D341Med (cell line): Measurements from ENCODE around the gene PRSS33.
A peak's percentile ranks its signal among the peaks of the same experiment; 100 is the strongest.

Experiments used
- DNase-seq: peaks from one replicate; pipeline ENCODE4 v3.0.0; 2012; ENCODE audit warnings: low spot score

The PRSS33 gene

DNA sequence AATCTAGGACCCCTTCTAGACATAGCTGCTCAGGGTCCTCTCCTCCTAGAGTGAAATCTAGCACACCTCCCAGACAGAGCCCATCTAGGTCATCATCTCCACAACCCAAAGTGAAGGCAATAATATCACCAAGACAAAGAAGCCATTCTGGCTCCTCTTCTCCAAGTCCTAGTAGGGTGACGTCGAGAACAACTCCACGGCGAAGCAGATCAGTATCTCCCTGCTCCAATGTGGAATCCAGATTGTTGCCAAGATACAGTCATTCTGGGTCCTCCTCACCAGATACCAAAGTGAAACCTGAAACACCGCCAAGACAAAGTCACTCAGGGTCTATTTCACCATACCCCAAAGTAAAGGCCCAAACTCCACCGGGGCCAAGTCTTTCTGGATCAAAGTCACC lies 24.2 kb downstream of the PRSS33 start:
- no peak for DNase-seq

DNA sequence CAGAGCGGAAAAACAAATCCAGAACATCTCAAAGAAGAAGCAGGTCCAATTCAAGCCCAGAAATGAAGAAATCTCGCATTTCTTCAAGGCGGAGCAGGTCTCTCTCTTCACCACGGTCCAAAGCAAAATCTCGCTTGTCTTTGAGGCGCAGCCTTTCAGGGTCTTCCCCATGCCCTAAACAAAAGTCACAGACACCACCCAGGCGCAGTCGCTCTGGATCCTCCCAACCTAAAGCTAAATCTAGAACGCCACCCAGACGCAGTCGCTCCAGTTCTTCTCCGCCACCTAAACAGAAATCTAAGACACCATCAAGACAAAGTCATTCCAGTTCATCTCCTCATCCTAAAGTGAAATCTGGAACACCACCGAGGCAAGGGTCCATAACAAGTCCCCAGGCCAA lies 24.6 kb downstream of the PRSS33 start:
- DNase-seq, result no peak

DNA sequence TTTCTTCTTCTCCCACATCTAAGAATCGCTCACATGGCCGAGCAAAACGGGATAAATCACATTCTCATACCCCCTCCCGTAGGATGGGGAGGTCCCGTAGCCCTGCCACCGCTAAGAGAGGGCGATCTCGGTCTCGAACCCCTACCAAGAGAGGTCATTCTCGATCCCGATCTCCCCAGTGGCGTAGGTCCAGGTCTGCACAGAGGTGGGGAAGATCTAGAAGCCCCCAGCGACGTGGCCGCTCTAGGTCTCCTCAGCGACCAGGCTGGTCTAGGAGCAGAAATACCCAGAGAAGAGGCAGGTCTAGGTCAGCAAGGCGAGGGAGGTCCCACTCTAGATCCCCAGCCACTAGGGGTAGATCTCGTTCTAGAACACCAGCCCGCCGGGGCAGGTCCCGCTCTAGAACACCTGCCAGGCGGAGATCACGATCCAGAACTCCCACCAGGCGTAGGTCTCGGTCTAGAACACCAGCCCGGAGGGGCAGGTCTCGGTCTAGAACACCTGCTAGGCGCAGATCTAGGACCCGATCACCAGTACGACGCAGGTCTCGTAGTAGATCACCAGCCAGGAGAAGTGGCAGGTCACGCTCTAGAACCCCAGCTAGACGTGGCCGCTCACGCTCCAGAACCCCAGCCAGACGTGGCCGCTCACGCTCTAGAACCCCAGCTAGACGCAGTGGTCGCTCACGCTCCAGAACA lies 25.3 kb downstream of the PRSS33 start:
- no peak for DNase-seq

DNA sequence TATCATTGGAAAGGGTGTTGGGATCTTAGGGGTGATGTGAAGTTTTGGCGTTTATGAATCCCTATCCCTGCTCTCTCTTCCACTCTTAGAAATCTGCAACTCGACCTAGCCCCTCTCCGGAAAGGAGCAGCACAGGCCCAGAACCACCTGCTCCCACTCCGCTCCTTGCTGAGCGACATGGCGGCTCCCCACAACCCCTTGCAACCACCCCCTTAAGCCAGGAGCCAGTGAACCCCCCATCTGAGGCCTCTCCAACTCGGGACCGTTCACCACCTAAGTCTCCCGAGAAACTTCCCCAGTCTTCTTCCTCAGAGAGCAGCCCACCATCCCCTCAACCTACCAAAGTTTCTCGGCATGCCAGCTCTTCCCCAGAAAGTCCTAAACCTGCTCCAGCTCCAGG lies 25.9 kb downstream of the PRSS33 start:
- DNase-seq, result no peak

DNA sequence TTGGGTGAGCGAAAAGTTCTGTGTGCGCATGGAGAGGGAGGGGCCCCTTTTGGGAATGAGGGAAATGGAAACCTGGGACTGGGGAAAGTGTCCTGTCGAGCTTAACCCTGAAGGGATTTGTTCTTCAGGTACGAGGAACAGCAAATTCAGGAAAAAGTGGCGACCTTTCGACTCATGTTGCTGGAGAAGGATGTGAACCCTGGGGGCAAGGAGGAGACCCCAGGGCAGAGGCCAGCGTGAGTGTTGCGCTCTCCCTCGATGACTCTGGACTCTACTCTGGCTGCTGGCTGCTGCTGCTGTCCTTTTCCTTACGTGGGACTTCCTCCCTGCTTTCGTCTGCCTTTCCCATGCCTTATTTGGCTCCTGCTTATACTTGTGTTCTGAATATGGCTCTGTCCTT lies 30.0 kb downstream of the PRSS33 start:
- no peak for DNase-seq

DNA sequence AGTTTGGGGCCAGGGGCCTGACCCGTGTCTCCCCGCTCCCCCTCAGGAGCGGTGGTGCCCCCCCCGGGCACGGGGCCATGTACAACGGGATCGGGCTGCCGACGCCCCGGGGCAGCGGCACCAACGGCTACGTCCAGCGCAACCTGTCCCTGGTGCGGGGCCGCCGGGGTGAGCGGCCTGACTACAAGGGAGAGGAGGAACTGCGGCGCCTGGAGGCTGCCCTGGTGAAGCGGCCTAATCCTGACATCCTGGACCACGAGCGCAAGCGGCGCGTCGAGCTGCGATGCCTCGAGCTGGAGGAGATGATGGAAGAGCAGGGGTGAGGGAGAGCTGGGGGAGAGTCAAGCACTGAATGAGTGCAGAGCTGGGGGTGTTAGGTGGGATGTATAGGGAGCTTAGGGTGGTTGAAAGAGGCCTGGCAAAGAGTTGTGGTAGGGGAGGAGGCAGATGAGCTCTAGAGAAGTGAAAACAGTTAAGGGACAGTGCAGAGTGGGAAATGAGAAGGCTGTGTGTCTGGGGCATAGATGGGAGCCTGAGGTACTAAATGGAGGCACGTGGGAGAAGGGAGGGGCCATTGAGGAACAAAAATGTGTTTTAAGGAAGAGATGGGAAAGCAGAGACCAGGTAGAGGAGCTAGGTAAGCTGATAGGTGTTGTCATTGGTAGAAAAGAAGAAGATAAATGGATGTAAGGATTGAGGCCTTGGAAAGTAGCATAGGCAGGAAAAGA lies 30.9 kb downstream of the PRSS33 start:
- DNase-seq, result no peak

DNA sequence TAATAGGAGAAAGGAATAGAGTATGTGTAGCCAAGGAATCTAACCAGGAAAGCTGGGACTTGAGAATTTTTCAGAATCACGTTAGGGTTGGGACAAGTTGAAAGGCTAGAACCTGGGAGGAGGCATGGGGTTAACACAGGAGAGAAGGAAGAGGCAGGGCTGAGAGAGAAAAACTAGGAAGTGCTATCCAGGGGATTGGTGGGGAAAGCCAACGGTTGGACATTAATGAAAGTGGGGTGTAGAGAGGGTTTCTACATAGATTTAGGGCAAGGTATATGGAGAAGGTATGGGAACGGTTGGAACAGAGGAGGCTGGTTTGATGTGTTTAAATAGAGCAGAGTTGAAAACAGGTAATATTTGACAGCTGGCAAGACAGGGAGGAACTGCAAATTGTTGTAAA lies 32.2 kb downstream of the PRSS33 start:
- no peak for DNase-seq

DNA sequence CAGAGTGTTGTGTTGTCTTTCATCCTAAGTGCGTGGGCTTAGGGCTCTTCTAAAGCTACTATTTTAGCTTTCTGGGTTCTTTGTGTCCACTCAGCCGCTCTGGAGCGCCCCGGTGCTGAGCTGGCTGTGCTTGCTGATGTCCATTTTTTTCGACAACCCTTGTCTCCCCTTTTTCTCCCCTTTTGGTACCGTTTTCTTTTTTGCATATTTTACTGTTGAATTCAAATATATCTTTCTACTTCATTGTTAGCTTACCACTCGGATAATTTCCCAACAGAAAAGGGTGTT lies 33.7 kb downstream of the PRSS33 start:
- DNase-seq, result no peak

DNA sequence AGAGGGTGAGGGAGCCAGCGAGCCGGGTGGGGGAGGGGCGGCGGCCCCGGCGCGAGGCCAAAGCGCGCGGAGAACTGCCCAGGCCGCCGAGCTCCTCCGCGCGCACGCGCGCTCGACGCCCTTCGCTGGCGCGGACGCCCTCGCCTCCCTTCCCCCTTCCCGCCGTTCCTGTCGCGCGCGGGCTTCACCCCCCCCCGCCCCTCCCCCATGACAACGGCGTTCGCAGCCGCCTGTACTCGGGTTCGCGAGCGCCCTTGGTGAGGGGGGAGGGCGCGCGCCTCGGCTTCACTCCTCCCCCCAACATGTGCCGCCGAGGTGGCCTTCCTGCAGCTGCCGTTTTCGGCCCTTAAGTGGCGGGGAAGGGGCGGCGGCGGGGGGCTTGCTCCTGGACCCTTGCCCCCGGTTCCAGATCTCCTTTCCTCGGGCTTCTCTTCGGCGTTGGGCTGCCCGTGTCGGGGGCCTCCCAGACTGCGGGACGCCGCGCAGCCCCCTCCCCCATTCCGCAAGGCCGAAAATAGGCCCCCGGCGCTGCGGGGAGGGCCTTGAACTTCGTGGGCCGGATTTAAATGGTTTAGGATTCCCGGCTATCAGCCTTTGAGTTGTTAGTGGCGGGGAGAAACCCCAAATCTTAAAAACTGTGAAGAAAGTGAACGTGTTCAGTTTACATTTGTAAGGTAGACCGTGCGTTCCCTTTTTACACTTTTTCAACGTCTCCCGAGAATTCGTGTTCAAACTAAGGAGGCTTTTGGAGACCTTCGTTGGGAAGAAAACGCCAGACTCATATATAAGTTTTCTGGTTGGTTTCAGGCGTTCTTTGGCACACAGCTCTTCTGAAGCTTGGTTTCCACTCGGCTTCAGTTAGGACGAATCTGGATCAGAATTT lies 34.3 kb downstream of the PRSS33 start:
- DNase-seq, result peak; percentile 94

DNA sequence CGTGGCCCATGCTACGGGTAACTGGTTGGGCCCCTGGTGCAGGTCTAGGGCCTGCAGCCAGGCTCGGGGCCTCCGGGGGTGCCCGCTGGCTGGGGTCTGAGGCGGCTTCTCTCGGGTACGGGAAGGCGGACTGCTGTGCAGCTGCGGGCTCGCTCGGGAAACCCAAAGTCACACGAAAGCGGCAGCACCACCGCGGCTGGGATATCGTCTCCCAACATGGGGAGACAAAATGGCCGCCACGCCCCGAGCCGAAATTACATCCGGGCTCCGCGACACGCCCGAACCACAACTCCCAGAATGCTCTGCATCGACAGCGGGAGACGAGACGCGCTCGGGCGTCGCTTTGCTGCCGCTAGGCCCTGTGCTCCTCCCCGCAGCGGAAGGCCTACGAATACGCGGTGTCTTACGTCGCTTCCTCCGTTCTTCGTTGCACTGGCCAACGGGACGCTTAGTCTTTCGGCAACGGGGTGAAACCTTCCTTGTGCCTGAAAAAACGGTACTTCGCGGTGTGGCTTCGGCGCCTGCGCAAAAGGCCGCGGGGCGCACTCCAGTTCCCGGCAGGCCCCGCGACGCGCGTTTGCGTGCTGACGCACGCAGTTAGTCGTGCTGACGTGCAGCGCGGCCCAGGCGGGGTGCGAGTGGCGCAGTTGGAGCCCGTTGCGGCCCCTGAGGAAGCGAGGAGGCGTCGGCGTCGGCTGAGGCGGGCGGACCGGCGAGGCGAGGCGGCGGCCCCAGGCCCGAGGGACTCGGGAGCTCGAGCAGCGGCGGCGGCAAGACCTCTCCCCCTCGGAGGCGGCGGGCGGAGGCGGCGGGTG lies 35.1 kb downstream of the PRSS33 start, which contains the start of gene SRRM2:
SRRM2 (plus strand) TSS at position 604 of the 815 bp plus-strand sequence. CDS start 3,727 bp downstream, outside the sequence.
- peak; percentile 95 for DNase-seq

DNA sequence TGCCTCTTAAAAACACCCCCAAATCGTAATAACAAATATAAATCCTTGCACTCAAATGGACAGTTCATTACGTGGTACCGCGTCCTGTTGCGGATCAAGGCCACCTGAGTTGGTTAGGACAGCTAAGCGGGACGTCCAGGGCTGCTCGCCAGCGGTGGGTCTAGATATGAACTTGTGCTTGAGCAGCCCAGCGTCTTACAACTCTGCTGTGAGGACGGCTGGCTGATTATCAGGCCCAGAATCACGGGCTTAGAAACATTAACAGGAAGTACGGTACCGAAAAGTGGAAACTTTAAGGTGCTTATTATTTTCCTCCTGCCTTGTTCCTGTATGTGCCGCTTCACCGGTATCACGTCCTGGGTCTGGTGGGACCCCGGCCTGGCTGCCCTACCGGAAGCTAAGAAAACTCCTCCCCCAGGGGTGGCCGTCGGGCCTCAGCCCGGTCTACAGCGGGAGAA lies 35.8 kb downstream of the PRSS33 start:
- peak; percentile 82 for DNase-seq

DNA sequence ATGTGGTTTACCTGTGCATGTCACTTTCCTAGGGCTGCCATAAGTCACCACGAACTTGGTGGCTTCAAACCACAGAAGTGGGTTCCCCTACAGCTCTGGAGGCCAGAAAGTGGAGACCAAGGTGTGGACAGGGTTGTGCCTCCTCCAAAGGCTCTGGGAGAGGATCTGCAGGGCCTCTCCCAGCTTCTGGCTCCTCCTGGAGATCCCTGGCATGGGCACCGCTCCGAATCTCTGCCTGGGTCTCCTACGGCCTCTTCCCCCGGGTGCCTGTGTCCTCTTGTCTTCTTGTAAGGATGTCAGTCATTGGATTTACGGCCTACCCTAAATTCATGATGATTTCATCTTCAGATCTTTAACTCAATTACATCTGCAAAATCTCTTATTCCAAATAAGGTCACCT lies 37.4 kb downstream of the PRSS33 start:
- no peak for DNase-seq

DNA sequence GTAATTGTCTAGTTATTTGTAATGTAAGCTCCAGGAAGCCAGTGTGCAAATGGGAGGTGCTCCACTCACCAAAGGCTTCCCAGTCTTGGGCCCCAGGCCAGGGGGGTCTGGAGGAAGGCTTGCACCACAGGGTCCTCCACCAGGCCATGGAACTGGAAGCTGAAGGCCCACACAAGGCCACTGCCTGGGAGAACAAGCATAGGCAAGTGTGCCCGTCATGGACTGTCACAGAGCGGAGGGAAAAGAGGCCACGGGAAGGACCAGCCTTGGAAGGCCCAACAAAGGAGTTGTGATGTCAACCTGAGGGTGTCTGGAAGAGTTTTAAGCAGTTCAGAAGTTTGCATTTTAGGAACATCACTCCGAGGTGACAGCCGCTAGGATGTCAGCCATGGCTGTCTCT lies 37.9 kb downstream of the PRSS33 start:
- no peak for DNase-seq

DNA sequence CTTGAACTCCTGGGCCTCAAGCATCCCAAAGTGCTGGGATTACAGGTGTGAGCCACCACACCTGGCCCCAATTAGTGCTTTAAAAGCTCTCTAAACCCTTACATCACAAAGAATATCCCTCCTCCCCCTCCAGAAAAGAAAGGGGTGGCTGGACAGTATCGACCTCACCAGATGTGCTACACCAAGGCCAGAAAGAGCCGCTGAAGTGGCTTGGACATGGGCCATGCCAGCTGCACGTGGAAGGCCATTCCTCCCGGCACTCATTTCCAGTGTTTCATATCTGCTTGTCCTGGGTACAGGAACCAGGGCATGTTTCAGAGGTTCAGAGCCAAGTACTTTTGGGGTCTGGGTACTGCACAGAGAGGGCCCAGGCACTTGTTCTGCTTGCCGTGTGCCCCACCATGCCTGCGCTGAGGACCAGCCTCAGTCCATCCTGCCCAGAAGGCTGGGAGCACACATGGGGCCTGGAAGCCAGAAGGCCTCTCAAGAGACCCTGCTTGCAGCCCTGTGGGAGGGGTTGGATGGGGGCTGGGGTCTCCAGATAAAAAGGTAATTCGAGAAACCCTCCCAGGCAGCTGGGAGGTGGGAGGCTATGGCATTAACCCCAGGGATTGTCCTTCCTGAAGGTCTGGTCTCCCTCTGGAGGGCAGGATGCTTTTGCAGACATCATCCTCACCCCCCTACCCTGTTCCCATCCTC lies 38.5 kb downstream of the PRSS33 start:
- no peak for DNase-seq

DNA sequence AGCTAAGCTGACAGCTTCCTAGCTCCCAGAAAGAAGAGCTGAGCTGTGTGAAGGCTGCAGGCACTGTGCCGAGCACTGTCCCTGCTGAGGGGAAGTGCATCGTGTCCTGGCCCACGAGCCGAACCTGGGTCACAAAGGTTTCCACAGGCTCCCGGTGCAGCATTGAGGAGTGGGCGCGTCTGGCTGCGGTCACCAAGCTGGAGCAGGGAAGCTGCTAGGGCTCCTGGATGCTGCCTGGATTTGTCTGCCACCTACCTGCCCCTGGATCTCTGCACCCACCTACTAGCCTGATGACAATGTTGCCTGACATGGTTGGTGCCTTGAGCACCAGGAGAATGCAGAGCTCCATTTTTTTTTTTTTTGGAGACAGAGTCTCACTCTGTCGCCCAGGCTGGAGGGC lies 41.4 kb downstream of the PRSS33 start:
- no peak for DNase-seq

DNA sequence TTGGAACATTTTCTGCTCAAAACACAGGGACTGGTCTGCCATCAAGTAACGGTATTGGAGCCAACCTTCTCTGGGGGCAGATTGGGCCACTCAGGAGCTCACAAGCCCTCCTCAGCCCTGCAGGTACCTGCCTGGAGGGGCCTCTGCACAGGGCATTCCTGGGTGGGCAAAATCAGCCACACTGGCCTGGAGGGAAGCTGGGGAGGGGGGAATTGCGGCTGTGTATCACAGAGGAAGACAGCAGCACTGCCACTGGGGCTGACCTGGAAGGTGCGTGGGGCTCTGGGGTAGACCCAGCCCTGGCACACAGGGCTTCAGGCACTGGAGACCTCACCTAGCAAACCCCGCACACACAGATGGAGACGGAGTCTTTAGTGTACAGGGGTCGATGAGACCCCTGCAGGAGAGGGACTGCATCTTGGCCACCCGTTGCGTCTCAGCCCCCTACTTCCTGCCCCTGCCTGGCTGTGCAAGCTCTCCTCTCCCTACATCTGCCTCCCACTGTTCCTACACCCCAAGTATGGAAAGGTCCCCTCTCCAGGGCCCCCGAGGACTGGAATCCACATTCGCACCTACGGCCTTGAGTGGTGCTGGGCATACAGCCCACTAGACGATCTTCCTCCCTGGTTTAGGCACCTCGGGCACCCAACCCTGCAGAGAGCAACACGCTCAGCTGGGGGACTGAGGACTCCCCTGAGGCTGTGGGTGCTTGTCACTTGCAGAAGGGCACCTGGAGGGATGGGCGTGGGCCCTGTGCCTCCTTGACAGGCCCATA lies 42.1 kb downstream of the PRSS33 start:
- DNase-seq, result no peak

DNA sequence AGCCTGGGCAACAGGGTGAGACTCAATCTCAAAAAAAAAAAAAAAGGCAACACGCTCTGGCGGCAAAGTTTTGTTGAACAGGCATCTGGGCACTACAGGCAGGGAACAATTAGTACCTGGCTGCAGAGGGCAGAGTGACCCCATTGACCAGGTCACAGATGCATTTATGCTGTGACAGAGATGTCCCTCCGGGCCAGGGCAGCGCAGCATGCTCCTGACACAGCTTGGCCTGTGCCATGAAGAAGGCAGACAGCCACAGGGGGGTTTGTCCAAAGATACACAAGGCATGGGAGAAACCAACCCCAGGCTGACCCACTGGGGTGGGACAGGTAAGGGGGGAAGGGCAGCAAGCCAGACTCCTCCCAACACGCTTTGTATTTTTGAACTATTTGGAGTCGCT lies 42.6 kb downstream of the PRSS33 start:
- DNase-seq, result no peak

DNA sequence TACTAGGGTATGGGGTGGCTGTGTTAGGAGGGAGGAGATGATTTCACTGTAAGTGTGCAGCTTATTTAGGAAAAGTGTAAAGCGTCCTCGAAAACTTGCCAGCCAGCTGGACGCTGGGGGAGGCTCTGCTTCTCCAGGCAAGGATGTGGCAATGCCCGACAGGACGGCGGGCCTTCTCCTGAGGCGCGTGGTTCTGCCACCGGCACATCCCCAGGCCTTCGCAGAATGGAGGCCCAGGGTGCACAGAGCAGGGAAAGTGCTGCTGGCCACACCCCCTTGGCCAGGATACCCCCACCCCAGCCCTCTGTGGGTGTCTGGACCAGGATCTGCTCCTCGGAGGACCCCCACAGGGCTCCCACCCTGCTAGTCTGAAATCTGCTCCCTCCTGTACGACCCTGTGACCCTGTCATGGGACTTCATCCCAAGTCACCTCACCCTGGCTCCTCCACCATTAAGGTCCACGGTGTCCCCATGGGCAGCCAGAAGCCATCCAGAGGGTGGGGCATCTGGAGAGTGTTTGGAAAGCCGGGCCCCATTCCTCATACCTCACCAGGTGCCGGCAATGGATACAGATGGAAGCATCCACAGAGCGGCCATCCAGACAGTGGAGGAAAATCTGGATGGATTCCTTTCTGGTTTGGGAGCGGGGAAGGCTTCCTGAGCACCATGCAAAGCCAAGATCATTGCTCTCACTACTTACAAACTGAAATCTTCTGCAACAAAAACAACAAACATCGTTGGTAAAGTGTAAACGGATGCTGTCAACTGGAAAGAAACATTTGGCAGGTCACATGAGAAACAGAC lies 44.2 kb downstream of the PRSS33 start:
- DNase-seq, result no peak

DNA sequence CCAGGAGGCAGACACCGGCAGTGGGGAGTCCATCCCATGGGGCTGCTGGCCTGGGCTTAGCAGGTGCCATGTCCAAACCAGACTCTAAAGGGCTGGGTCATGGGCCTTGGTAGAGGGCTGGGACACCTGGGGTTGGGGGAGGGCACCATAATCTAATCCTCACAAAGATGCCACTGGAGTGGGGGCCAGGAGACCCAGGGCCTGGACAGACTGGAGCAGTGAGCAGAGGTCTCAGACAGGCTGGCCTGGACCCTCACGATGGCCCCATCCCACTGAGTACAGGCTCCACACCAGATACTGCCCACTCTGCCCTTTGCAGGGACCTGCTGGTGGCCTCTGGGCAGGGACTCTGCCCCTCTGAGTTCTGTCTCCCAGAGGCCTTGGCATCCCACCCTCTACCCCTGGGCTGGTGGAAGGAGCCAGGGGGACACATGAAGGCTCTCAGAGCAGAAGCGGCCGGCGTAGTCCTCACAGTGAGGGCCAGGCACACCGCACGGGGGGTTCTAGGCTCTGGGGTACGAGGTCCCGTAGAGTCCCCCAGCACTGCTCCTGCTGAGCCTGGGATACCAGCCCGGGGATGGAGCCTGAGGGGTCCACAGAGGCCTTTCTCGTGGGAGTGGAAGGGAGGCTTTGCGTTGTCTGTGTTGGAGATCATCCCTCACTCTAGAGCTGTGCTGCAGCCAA lies 44.9 kb downstream of the PRSS33 start:
- no peak for DNase-seq
